ENCODE measurements around the gene LDHAL6A.

Gene LDHAL6A

GRCh38 chr11:18490319-18490718 is 34.7 kb downstream of the LDHAL6A start:
- no peak for TF ChIP-seq CTCF (conservative IDR thresholded peaks at IDR 0.05)
- H3K27ac ChIP-seq, result no peak overlapping the region

- H3K27ac ChIP-seq, result no peak overlapping the region
- no peak for TF ChIP-seq CTCF (conservative IDR thresholded peaks at IDR 0.05)
Measured at GRCh38 chr11:18490736-18491485, 35.3 kb downstream of the LDHAL6A start.

GRCh38 chr11:18491924-18492323 is 36.3 kb downstream of the LDHAL6A start:
- no peak for TF ChIP-seq CTCF (conservative IDR thresholded peaks at IDR 0.05)
- H3K27ac ChIP-seq, result no peak overlapping the region

- no peak for TF ChIP-seq CTCF (conservative IDR thresholded peaks at IDR 0.05)
- H3K27ac ChIP-seq, result no peak overlapping the region
Measured at GRCh38 chr11:18492888-18493287, 37.2 kb downstream of the LDHAL6A start.

- TF ChIP-seq CTCF (conservative IDR thresholded peaks at IDR 0.05), result no peak
- H3K27ac ChIP-seq, result no peak overlapping the region
Measured at GRCh38 chr11:18493310-18493709, 37.7 kb downstream of the LDHAL6A start.

- no peak for TF ChIP-seq CTCF (conservative IDR thresholded peaks at IDR 0.05)
Measured at GRCh38 chr11:18495271-18495670, 39.6 kb downstream of the LDHAL6A start.

GRCh38 chr11:18495703-18496102 is 40.0 kb downstream of the LDHAL6A start:
- TF ChIP-seq CTCF (conservative IDR thresholded peaks at IDR 0.05), result no peak
- H3K27ac ChIP-seq, result no peak overlapping the region

More at GRCh38 chr11:18495271-18495670, 39.6 kb downstream of the LDHAL6A start:
- H3K27ac ChIP-seq, result no peak overlapping the region
